Testis (tissue), 3 donors: Measurements from ENCODE around the gene TUSC7. TPM values are rescaled to one million over a fixed set of nuclear protein-coding genes. Genes with fewer than 3 reads are reported as not detected.

Experiments
- DNase-seq: peaks from one replicate; pipeline ENCODE4 v3.0.0-alpha.2; 2019
- H3K27ac ChIP-seq, 2 donors: fragments of 200-600 bp; sonication (generic); one replicate each; pipeline ENCODE4 v1.5.1; 2019
- H3K27me3 ChIP-seq: fragments of 200-600 bp; sonication (generic); one replicate; pipeline ENCODE4 v1.5.1; 2019
- H3K36me3 ChIP-seq: fragments of 200-600 bp; sonication (generic); one replicate; pipeline ENCODE4 v1.5.1; 2017; ENCODE audit warnings: low read depth; ENCODE audit errors: missing control alignments
- H3K4me1 ChIP-seq: fragments of 200-600 bp; sonication (generic); one replicate; pipeline ENCODE4 v1.5.1; 2019
- H3K4me3 ChIP-seq, 2 donors: fragments of 200-600 bp; sonication (generic); one replicate each; pipeline ENCODE4 v1.5.1; 2017 to 2019
- H3K9me3 ChIP-seq: fragments of 200-600 bp; sonication (generic); one replicate; pipeline ENCODE4 v1.5.1; 2017
- POLR2A ChIP-seq: fragments of 450-650 bp; IDR thresholded peaks from one replicate; pipeline ENCODE4 v1.6.1; 2017; ENCODE audit warnings: antibody characterized with exemption, mild to moderate bottlenecking, moderate library complexity
- WGBS, 2 donors: methylation state at CpG; one replicate each; pipeline ENCODE4 v1.1.5; 2018; 5-methylcytosine and 5-hydroxymethylcytosine counted together
- intact Hi-C: fragments of 100-400 bp; cut with DNase I; formaldehyde crosslinking; loops from one replicate; pipeline ENCODE4 v1.15.1; 2023; ENCODE audit warnings: low total_unique reads
- polyA plus RNA-seq: library from polyadenylated mRNA; stranded (reverse); fragments of 350-450 nt; fragmentation: Illumina TruSeq; extraction: RNeasy Lipid Tissue Mini Kit (QIAGEN cat#74804); gene quantifications from one replicate; pipeline ENCODE4 v1.2.3, GENCODE V29; 2014; ENCODE audit warnings: low read depth, low replicate concordance; ENCODE audit not compliant: insufficient read depth
- total RNA-seq, 2 donors: library from RNA; depleted of rRNA; stranded (reverse); fragments of >200 nt; gene quantifications; one replicate each; pipeline ENCODE4 v1.2.3, GENCODE V29; 2016
- TF ChIP-seq, protein P1 (sequence below), 3 experiments: fragments of 450-650 bp in 2 of 3; fragments of 200-600 bp in 1 of 3; sonication (generic) in 1 of 3; IDR thresholded peaks; one replicate each; pipeline ENCODE4 v1.5.1; 2016 to 2019; ENCODE audit warnings: antibody characterized with exemption in 3 of 3, mild to moderate bottlenecking in 2 of 3, moderate library complexity in 1 of 3

Gene TUSC7
- total and polyA plus RNA-seq, 3 donors from 2014 or later: 2.1 to 24.0 (median 9.1) TPM

DNA sequence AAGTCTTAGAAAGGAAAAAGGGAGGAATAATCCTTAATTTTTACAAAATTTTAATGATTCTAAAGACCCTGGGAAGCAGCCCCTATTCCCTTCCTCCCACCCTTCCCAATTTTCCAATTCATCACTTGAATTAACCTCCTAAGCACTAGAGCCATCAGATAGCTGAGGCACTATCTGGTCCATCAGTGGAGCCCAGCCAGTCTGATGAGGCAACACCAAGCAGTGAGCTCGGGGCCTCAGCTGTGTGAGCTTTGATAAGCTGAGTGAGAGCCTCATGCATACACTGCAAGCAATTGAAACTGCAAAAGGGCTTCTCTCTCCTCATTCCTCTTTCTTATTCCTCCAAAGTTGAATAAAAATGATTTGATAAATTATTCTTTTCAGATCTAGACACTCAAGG, 31.9 kb downstream of the TUSC7 start:
- no peak for DNase-seq
- Histone ChIP-seq H3K36me3 (no peaks in the 10 kb centered on the region), H3K4me1 (no peaks in the 10 kb centered on the region), H3K27me3 (no peaks in the 10 kb centered on the region), H3K9me3 (no peaks in the 10 kb centered on the region), H3K27ac (no peak overlapping the region), H3K4me3 (no peak overlapping the region)
- TF ChIP-seq, protein P1, sequence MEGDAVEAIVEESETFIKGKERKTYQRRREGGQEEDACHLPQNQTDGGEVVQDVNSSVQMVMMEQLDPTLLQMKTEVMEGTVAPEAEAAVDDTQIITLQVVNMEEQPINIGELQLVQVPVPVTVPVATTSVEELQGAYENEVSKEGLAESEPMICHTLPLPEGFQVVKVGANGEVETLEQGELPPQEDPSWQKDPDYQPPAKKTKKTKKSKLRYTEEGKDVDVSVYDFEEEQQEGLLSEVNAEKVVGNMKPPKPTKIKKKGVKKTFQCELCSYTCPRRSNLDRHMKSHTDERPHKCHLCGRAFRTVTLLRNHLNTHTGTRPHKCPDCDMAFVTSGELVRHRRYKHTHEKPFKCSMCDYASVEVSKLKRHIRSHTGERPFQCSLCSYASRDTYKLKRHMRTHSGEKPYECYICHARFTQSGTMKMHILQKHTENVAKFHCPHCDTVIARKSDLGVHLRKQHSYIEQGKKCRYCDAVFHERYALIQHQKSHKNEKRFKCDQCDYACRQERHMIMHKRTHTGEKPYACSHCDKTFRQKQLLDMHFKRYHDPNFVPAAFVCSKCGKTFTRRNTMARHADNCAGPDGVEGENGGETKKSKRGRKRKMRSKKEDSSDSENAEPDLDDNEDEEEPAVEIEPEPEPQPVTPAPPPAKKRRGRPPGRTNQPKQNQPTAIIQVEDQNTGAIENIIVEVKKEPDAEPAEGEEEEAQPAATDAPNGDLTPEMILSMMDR (IDR thresholded peaks at IDR 0.05): no peak
- no peak for TF ChIP-seq POLR2A
- intact Hi-C loops: no loop called here
- 65 to 67% methylated on average over 1 of the region's 1 CpG for WGBS, 2 donors

DNA sequence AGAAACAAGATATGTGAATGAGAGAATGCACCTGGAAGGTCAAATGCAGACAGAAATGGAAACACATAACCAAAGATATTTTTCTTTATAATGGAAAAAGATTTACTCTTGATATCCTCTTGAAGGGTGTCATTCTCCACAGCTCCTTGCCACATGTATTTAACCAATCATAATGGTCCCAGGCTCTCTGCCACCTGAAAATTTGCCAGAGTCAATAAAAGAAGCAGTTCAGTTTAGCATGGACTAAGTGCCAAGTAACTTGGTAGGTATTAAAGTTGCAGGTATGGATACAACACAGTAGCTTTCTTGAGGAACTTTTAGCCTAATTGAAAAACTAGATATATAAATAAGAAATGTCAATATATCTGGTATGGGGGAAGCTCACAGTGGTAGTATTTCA, 33.5 kb downstream of the TUSC7 start:
- H3K27me3 ChIP-seq: no peaks in the 10 kb centered on the region
- DNase-seq: no peak
- intact Hi-C loops: no loop called here
- H3K4me3 ChIP-seq: no peak overlapping the region
- H3K27ac ChIP-seq: no peak overlapping the region
- no peak for TF ChIP-seq POLR2A
- TF ChIP-seq, protein P1 (IDR thresholded peaks at IDR 0.05): no peak
- no peaks in the 10 kb centered on the region for H3K36me3 ChIP-seq
- no peaks in the 10 kb centered on the region for H3K9me3 ChIP-seq
- H3K4me1 ChIP-seq: no peaks in the 10 kb centered on the region

DNA sequence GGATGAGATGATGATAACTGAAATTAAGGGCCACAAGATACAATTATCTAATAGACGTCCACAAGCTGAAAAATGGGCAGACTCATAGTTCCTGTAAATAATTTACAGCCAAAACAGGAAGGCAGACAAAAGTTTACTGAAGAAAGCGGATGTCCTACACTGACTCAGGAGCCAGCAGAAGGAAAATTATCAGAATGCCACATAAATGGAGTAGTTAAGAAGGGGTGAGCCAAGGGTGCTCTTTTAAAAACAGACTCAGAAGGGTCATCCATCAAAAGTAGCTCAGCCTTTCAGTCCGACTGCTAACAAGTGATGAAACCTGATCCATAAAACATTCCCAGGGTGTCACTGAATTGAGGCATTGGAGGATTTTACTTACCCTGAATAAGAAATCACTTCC, 39.8 kb downstream of the TUSC7 start:
- intact Hi-C loops: no loop called here
- TF ChIP-seq, protein P1 (IDR thresholded peaks at IDR 0.05): no peak
- DNase-seq: no peak
- Histone ChIP-seq H3K27ac (no peak overlapping the region), H3K4me1 (no peaks in the 10 kb centered on the region), H3K4me3 (no peak overlapping the region), H3K9me3 (no peaks in the 10 kb centered on the region), H3K27me3 (no peaks in the 10 kb centered on the region), H3K36me3 (no peaks in the 10 kb centered on the region)
- 32 to 36% methylated on average over 3 of the region's 3 CpGs for WGBS, 2 donors

DNA sequence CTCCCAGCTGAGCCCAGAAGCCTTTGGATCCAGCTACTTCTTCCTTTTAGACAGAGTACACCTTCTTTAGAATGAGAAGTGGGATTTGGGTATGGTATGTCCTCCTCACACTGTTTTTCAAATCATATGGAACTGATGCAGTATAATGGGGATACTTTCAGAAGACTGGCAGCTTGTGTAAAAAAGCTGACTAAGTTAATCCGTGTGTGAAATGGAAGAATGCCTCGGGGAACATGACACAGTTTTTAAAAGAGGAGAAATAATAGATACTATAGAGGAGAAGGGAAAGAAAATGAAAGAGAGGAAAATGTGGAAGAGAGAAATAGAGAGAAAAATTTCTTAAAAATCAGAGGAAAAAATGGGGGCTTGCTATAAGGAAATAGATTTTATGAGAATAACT, 47.7 kb downstream of the TUSC7 start:
- no peak for DNase-seq
- no peak overlapping the region for H3K27ac ChIP-seq
- H3K36me3 ChIP-seq: no peaks in the 10 kb centered on the region
- WGBS, 2 donors: 54 to 70% methylated on average over 2 of the region's 2 CpGs
- H3K4me3 ChIP-seq: no peak overlapping the region
- H3K27me3 ChIP-seq: no peaks in the 10 kb centered on the region
- H3K4me1 ChIP-seq: no peaks in the 10 kb centered on the region
- intact Hi-C loops: no loop called here
- TF ChIP-seq, protein P1 (IDR thresholded peaks at IDR 0.05): no peak
- no peak for TF ChIP-seq POLR2A
- no peaks in the 10 kb centered on the region for H3K9me3 ChIP-seq

DNA sequence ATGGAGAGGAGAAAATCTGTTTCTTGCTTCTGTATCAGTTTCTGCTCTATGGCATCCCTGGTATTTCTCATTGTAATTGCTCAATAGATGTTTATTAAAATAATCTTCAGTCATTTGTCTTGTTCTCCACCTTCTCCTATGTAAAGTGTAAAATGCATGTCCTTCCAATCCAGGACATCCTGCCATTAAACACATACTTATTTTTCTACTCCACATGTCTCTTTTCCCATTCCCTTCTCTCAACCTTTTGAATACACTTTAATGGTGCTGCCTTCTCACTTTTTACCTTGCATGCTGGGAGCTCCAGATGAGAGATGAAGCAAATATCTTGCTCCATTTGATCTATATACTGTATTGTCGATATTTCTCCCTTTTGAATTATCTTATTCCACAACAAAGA, 49.7 kb downstream of the TUSC7 start:
- no peaks in the 10 kb centered on the region for H3K9me3 ChIP-seq
- H3K36me3 ChIP-seq: no peaks in the 10 kb centered on the region
- H3K4me3 ChIP-seq: no peak overlapping the region
- H3K27ac ChIP-seq: no peak overlapping the region
- no peaks in the 10 kb centered on the region for H3K27me3 ChIP-seq
- H3K4me1 ChIP-seq: no peaks in the 10 kb centered on the region
- WGBS, 2 donors: 89 to 95% methylated on average over 1 of the region's 1 CpG
- DNase-seq: no peak
- intact Hi-C loops: no loop called here
- TF ChIP-seq, protein P1 (IDR thresholded peaks at IDR 0.05): no peak
- TF ChIP-seq POLR2A: no peak
